ENCODE measurements around the gene CLDND1. TPM values are rescaled to one million over a fixed set of nuclear protein-coding genes. Genes with fewer than 3 reads are reported as not detected.

The CLDND1 gene
- total RNA-seq, 1 experiment from 2014 or later = 472 TPM

DNA sequence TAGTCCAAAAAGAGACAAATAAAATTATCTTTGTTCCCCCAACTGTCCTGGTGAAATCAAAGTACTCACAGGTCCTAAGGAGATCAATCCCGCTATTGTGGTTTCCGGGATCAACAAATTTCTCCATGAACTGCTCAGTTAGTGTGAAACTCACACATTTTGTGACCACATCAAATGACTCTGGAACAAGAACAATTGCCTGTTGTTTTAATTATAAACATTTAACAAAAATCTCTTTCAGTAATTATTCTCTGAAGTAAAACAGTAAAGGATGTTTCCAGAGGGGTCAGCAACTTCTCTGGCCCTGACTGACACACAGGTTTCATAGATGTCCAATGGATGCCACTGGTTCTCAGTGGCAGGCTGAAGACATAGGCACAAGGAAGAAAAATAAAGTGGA lies 3.9 kb downstream of the CLDND1 start (continued):
- TF ChIP-seq, protein P1, sequence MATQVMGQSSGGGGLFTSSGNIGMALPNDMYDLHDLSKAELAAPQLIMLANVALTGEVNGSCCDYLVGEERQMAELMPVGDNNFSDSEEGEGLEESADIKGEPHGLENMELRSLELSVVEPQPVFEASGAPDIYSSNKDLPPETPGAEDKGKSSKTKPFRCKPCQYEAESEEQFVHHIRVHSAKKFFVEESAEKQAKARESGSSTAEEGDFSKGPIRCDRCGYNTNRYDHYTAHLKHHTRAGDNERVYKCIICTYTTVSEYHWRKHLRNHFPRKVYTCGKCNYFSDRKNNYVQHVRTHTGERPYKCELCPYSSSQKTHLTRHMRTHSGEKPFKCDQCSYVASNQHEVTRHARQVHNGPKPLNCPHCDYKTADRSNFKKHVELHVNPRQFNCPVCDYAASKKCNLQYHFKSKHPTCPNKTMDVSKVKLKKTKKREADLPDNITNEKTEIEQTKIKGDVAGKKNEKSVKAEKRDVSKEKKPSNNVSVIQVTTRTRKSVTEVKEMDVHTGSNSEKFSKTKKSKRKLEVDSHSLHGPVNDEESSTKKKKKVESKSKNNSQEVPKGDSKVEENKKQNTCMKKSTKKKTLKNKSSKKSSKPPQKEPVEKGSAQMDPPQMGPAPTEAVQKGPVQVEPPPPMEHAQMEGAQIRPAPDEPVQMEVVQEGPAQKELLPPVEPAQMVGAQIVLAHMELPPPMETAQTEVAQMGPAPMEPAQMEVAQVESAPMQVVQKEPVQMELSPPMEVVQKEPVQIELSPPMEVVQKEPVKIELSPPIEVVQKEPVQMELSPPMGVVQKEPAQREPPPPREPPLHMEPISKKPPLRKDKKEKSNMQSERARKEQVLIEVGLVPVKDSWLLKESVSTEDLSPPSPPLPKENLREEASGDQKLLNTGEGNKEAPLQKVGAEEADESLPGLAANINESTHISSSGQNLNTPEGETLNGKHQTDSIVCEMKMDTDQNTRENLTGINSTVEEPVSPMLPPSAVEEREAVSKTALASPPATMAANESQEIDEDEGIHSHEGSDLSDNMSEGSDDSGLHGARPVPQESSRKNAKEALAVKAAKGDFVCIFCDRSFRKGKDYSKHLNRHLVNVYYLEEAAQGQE (IDR thresholded peaks at IDR 0.05; ENCODE audit: low read depth) = no peak
- TF ChIP-seq POLR2AphosphoS5 (IDR thresholded peaks at IDR 0.05; ENCODE audit: low read depth, low read length) = no peak
- no peak for TF ChIP-seq RAD21 (IDR thresholded peaks at IDR 0.05; ENCODE audit: low read depth)

DNA sequence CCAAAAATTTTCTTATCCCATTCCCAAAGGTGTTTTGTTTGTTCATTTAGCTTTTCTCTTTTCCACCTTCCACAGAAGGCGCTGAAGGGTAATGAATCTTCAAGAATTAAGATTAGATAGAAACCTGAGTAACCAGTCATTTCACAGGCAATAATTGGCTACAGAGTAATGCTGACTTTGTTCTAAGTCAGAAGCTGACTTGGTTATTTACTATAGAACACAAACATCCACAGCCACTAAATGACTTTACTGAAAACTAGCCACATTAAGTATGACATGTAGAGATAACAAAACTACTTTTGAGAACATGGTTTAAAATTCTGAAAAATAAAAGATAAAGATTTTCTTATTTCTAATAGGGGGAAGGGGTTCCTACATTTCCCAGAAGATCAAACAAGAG lies 7.8 kb downstream of the CLDND1 start:
- Histone ChIP-seq H3K9me3 (ENCODE audit: control insufficient read depth in 1 of 2, insufficient read depth in 1 of 2, low read depth in 1 of 2, low read length in 2 of 2) (no peaks in the 10 kb centered on the region), H3K4me1 (ENCODE audit: control insufficient read depth in 1 of 2, insufficient read depth in 2 of 2, low read length in 2 of 2) (peaks cover 85 to 98% of the 10 kb centered on the region in 2 experiments), H3K27me3 (ENCODE audit: insufficient read depth, low read length) (no peaks in the 10 kb centered on the region), H2AFZ (ENCODE audit: low read depth, low read length, poor library complexity, severe bottlenecking) (no peak overlapping the region), H3K36me3 (ENCODE audit: control insufficient read depth in 1 of 2, insufficient read depth in 2 of 2, low read length in 2 of 2) (peaks cover 31 to 40% of the 10 kb centered on the region in 2 experiments), H3K9ac (ENCODE audit: low read length) (peak overlapping the region; percentile 17; the same call in 1 of the 2 replicates), H3K4me2 (ENCODE audit: low read length) (peak overlapping the region; percentile 45), H3K27ac (ENCODE audit: low read depth, low read length) (peak overlapping the region; percentile 86), H3K79me2 (ENCODE audit: insufficient read depth, low read length) (peaks cover 45% of the 10 kb centered on the region), H3K4me3 (replicated peaks in 1 of 2; ENCODE audit: low read depth in 1 of 2, low read length in 2 of 2) (no peak overlapping the region), H3K9me2 (ENCODE audit: insufficient read depth) (no peaks in the 10 kb centered on the region), H4K20me1 (ENCODE audit: insufficient read depth) (no peaks in the 10 kb centered on the region)
- DNase-seq (ENCODE audit: low read depth, low spot score) = no peak
- TF ChIP-seq CBX3 (IDR thresholded peaks at IDR 0.05; ENCODE audit: low read depth) = no peak
- TF ChIP-seq, protein P1 (IDR thresholded peaks at IDR 0.05; ENCODE audit: low read depth) = no peak
- intact Hi-C loops (cut with micrococcal nuclease) = no loop called here
- ChIA-PET POLR2A (interaction anchor here (1.1 to 3.3 kb wide), 7 partner anchors 8 to 51 kb away, joined by 3 to 14 read pairs (median 4); partner anchors contain the start of gene CLDND1), RAD21 (ENCODE audit: low non-redundant PET in 1 of 2, low total read pairs in 2 of 2, uncharacterized antibody in 2 of 2, unreplicated experiment in 2 of 2) (no interaction called here), CTCF (interaction anchor here (1.1 kb wide), 1 partner anchor 31 kb away, joined by 3 read pairs; no protein-coding TSS in a partner anchor)
- ATAC-seq = no peak
- BruUV-seq (replicated peaks) = no TSS peak
